Colonic mucosa (tissue), 4 donors: ENCODE data around the gene MARCKSL1. TPM values are rescaled to one million over a fixed set of nuclear protein-coding genes. Genes with fewer than 3 reads are reported as not detected.

ENCODE experiments used
- DNase-seq: peaks from one replicate; pipeline ENCODE4 v3.0.0-alpha.2; 2020
- H3K27ac ChIP-seq: fragments of 200-600 bp; one replicate; pipeline ENCODE4 v1.8.0; 2021
- H3K27me3 ChIP-seq: fragments of 200-600 bp; one replicate; pipeline ENCODE4 v1.8.0; 2021
- H3K36me3 ChIP-seq: fragments of 200-600 bp; one replicate; pipeline ENCODE4 v1.8.0; 2021
- H3K4me1 ChIP-seq: fragments of 200-600 bp; one replicate; pipeline ENCODE4 v1.8.0; 2021; ENCODE audit warnings: mild to moderate bottlenecking
- H3K4me3 ChIP-seq: fragments of 200-600 bp; one replicate; pipeline ENCODE4 v1.8.0; 2021
- H3K9ac ChIP-seq, 2 donors: one replicate each; pipeline ENCODE4 v1.7.0; 2013; ENCODE audit warnings: control low read depth in 2 of 2, low read depth in 2 of 2, low read length in 2 of 2
- H3K9me3 ChIP-seq: fragments of 200-600 bp; one replicate; pipeline ENCODE4 v1.8.0; 2021
- intact Hi-C: fragments of 100-400 bp; cut with DNase I; formaldehyde crosslinking; loops from one replicate; pipeline ENCODE4 v1.14.1; 2022
- total RNA-seq, 2 donors: library from RNA; stranded (reverse); fragmentation: NEBNext Ultra II Directional in 1 of 2; extraction: Animal tissue kit (Norgen Biotek cat#: 25700) in 1 of 2; gene quantifications; one replicate each; pipeline ENCODE4 v1.2.1, GENCODE V29; 2021
- TF ChIP-seq, protein P1 (sequence below): fragments of 200-600 bp; IDR thresholded peaks from one replicate; pipeline ENCODE4 v1.8.0; 2022; ENCODE audit warnings: antibody characterized with exemption, mild to moderate bottlenecking
- donor health status: healthy.
- donor health status: DM: no; HTN: no; CAD: no.
- donor health status: DM: no; HTN: no; CAD: no.

The MARCKSL1 gene
- total RNA-seq, 2 donors from 2014 or later, result 174 to 199 TPM

- H3K27ac ChIP-seq, result no peak overlapping the region
- TF ChIP-seq, protein P1, sequence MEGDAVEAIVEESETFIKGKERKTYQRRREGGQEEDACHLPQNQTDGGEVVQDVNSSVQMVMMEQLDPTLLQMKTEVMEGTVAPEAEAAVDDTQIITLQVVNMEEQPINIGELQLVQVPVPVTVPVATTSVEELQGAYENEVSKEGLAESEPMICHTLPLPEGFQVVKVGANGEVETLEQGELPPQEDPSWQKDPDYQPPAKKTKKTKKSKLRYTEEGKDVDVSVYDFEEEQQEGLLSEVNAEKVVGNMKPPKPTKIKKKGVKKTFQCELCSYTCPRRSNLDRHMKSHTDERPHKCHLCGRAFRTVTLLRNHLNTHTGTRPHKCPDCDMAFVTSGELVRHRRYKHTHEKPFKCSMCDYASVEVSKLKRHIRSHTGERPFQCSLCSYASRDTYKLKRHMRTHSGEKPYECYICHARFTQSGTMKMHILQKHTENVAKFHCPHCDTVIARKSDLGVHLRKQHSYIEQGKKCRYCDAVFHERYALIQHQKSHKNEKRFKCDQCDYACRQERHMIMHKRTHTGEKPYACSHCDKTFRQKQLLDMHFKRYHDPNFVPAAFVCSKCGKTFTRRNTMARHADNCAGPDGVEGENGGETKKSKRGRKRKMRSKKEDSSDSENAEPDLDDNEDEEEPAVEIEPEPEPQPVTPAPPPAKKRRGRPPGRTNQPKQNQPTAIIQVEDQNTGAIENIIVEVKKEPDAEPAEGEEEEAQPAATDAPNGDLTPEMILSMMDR, result no peak
- no peak for DNase-seq
- H3K4me1 ChIP-seq, result peaks cover 4% of the 10 kb centered on the region
- H3K4me3 ChIP-seq, result no peak overlapping the region
- H3K9ac ChIP-seq, result no peak overlapping the region
- H3K36me3 ChIP-seq, result no peaks in the 10 kb centered on the region
- intact Hi-C loops, result no loop called here
- no peaks in the 10 kb centered on the region for H3K9me3 ChIP-seq
- no peaks in the 10 kb centered on the region for H3K27me3 ChIP-seq
Observed at GRCh38 chr1:32311709-32312393, 24.2 kb downstream of the MARCKSL1 start.

DNA sequence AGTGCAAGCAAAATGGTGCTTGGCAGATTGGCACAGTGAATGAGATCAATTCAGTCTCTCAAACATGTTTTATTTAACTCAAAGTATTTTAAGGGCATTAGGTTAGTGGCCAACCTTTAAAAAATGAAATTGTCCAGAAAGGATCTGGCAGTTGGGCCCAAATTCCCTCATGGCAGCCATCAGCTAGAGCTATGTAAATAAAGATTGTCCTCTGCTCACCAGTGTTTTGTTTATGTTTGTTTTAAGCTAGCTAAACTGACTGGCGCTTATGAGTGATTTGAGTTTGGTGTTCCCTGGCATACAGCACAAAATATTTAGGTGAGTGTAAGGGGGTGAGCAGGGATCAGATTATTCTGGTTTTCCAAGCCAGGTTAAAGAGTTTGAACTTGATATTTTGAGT is 26.1 kb downstream of the MARCKSL1 start:
- intact Hi-C loops, result no loop called here
- DNase-seq, result no peak
- no peaks in the 10 kb centered on the region for H3K36me3 ChIP-seq

DNA sequence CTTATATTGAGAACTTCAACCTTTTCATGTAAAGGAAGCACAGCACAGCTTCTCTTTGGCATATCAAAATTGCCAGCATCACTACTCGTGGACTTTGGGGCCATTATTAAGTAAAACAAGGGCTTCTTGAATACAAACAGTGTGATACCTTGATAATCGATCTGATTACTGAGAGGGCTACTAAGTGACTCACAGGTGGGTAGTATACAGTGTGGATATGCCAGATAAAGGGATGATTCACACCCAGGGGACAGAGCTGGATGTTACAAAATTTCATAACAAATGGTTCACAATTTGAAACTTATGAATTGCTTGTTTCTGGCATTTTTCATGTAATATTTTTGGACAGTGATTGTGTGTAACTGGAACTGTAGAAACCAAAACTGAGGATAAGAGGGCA is 28.7 kb downstream of the MARCKSL1 start:
- Histone ChIP-seq H3K9me3 (no peaks in the 10 kb centered on the region), H3K36me3 (peaks cover 8% of the 10 kb centered on the region), H3K27ac (no peak overlapping the region), H3K27me3 (no peaks in the 10 kb centered on the region), H3K4me3 (no peak overlapping the region), H3K9ac (no peak overlapping the region), H3K4me1 (peaks cover 4% of the 10 kb centered on the region)
- TF ChIP-seq, protein P1, result no peak
- intact Hi-C loops, result no loop called here
- DNase-seq, result no peak

More for the DNA sequence above, 26.1 kb downstream of the MARCKSL1 start:
- no peak overlapping the region for H3K4me3 ChIP-seq
- H3K4me1 ChIP-seq, result peaks cover 4% of the 10 kb centered on the region
- TF ChIP-seq, protein P1, result no peak
- H3K27me3 ChIP-seq, result no peaks in the 10 kb centered on the region
- no peaks in the 10 kb centered on the region for H3K9me3 ChIP-seq
- H3K27ac ChIP-seq, result no peak overlapping the region
- H3K9ac ChIP-seq, result no peak overlapping the region

DNA sequence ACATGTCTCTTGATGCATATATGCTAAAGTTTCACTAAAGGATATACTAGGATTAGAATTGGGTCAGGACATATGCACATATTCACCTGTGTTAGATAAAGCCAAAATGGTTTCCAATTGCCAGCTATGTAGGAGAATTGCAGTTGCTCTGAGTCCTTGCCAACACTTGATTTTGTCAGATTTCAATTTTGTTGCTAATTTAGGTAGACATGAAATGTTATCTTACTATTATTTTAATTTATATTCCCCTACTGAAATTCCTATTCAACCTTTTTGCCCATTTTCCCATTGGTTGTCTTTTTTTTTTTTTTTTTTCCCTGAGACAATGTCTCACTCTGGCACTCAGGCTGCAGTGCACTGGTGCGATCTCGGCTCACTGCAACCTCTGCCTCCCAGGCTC is 30.7 kb downstream of the MARCKSL1 start:
- no peak overlapping the region for H3K27ac ChIP-seq

DNA sequence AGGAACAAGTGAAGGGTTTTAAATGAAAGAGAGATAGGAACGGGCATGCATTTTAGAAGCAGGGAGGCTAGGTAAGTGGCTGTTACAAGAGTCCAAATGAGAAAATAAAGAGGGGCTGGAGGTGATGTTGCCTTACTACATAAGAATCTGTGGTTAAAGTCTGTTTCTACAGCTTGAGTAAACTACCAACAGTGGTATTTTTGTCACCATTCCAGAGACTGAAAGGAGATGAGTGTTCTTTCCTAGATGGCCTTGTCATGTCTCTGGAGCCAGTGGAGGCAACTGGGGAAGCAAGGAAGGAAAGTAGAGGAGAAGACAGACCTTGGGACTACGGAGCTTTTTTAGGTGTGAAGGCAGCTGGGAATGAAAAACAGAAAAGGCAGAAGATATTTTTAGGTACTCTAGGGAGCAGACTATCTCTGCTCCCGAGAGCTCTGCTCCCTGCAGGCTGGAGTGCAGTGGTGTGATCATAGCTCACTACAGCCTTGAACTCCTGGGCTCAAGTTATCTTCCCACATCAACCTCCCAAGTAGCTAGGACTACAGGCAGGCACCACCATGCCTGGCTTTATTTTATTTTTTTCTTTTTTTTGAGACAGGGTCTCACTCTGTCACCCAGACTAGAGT is 31.9 kb downstream of the MARCKSL1 start:
- peaks cover 8% of the 10 kb centered on the region for H3K36me3 ChIP-seq
- TF ChIP-seq, protein P1, result no peak
- intact Hi-C loops, result no loop called here
- H3K4me3 ChIP-seq, result no peak overlapping the region
- H3K9me3 ChIP-seq, result no peaks in the 10 kb centered on the region
- no peak overlapping the region for H3K9ac ChIP-seq
- peaks cover 3% of the 10 kb centered on the region for H3K4me1 ChIP-seq
- H3K27ac ChIP-seq, result no peak overlapping the region
- H3K27me3 ChIP-seq, result no peaks in the 10 kb centered on the region
- no peak for DNase-seq

More for the DNA sequence above, 30.7 kb downstream of the MARCKSL1 start:
- H3K4me1 ChIP-seq, result peaks cover 4% of the 10 kb centered on the region
- H3K4me3 ChIP-seq, result no peak overlapping the region
- peaks cover 8% of the 10 kb centered on the region for H3K36me3 ChIP-seq
- intact Hi-C loops, result no loop called here
- TF ChIP-seq, protein P1, result no peak
- H3K27me3 ChIP-seq, result no peaks in the 10 kb centered on the region
- H3K9ac ChIP-seq, result no peak overlapping the region
- H3K9me3 ChIP-seq, result no peaks in the 10 kb centered on the region
- no peak for DNase-seq
